ENCODE results near the gene RASGEF1C.
"Not testable (repeated sequence)": the region's sequence is repeated elsewhere in the genome, so short reads cannot be mapped to it uniquely, and the experiment has no call there.

RASGEF1C gene

DNA sequence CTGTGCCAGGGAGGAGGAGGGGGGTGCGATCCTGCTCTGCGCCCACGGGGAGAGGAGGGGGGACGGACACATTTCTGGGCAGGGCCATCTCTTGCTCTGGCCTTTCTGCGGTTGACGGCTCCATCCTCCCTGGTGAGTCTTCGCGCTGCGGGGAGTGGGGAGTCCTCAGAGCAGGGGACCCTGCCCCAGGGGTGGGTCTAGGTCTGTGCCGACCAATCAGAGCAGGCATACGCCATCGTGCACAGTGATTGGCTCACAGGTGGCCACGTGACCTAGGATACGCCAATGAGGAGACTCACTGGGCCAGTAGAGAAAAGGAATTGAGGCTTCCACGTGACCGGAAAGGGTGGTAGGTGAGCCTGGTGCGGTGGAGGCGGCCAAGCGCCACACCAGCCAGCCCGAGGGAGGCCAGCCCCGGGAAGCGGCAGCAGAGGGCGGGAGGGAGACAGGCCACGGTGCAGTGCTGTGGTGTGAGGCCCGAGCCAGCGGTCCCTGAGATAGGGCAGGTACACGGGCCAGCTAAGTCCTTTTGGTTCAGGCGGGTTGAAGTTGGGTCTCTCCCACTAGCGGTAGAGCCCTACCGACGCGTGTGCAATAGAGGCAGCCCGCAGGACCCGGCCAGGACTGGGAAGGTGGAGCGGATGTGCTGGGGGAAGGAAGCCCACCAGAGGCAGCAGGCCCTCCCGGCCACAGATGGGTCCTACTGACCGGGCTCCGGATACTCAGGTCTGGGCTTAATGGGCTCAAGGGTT lies 72.2 kb downstream of the RASGEF1C start:
- DNase-seq (ENCODE audit: low spot score): no peak

DNA sequence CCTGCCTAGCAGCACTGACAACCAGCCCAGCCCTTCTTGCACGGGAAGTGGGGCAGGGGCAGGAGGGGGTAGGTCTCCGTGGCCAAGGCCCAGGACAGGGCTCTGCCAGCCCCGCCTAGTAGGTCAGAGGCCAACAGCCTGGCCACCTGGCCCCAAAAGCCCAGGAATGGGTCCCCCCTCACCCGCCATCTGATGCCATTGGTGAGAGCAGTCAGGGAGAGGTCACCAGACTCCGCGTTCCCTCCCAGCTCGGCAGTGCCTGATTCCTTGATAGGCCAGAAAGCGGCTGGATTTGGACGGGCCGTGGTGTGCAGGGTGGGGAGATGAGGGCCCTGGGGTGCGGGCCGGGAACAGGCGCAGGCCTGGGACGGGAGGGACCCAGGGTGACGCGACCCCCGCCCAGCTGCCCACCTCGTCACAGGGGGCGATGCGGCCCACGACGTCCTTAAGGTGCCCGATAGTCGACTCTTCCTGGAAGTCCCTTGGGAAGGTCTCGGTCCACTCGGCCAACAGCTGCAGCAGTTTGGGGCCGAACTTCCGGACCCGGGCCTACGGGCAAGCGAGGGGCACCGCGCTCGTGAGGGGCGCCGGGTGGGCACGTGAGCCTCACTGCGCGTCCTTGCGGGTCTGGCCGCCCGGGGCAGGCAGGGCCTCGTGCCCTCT lies 72.9 kb downstream of the RASGEF1C start:
- no peak for DNase-seq (ENCODE audit: low spot score)

DNA sequence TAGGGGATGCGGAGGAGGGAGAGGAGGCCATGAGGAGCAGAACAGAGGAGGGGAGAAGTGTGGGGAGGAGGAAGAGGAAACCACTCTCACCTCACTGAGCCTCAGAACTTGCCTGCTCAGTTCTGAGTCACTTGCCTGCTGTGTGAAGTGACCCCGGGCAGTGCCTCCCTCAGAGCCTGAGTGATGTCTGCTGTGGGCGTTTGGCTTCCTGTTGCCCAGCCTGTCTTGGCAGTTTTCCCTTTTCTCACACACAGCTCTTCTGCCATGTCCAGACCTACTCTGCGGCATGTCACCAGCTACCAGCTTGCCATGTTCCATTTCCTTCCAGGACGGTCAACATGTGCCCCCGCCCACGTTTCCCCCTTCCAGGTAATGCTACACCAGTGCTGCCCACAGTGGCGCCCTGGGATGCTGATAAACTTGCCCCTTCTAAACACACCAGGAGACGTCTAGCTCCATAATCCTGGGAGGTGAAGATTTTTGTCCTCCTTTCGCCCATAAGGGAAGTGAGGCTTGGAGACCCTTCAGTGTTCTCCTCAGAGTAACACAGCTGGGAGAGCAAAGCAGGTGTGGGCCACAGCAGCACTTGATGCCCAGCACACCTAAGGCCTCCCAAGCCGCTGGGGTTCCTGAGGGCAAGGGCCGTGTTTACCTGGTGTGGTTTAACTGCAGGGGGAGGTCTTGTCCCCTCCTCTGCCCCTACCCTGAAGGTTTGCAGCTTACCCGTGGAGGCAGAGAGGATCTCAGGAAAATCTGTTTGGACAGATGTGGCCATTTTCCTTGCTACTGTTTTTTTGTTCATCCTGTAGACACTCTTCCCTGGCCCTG lies 73.7 kb downstream of the RASGEF1C start:
- no peak for DNase-seq (ENCODE audit: low spot score)

DNA sequence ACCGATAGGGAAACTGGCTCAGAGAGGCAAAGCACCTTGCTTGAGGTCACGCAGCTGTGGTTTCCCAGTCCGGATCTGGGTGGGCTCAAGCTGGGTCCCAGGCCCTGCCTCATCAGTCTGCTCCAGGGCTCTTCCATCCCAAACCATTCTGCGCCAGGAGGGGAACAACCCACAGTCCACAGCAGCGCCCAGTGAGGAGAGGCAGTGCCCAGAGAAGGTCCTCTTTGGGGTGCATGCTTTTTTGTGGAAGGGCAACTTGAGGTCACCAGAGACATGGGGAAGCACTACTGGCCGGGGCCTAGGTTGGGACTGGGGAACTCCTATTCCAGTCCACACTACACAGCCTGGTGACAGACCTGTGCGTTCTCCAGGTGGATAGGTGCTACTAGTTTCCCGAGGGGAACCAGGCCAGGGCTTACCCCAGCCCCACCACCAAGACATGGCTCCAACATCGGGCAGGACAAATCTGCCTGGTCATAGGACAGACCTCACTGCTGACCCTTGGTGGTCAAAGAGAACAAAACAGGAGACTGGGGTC lies 75.0 kb downstream of the RASGEF1C start:
- DNase-seq (ENCODE audit: low spot score): no peak

DNA sequence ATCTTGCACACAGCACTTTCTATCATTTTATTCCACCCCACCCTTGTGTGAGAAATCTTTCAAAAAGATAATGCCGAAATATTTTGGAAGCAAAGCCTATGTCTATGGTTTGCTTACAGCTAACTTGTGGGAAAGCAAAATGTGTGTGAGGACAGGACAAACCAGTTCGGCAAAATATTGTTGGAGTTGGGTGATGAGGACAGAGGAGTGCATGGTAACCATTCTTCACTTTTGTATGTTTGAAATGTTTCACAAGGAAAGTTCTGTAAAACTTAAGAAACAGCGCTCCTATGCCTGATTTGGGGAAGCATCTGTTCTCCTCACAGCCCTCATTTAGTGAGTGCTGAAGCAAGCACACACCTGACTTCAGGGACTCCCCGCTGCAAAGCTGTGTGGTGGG lies 75.5 kb downstream of the RASGEF1C start:
- DNase-seq (ENCODE audit: low spot score): no peak

DNA sequence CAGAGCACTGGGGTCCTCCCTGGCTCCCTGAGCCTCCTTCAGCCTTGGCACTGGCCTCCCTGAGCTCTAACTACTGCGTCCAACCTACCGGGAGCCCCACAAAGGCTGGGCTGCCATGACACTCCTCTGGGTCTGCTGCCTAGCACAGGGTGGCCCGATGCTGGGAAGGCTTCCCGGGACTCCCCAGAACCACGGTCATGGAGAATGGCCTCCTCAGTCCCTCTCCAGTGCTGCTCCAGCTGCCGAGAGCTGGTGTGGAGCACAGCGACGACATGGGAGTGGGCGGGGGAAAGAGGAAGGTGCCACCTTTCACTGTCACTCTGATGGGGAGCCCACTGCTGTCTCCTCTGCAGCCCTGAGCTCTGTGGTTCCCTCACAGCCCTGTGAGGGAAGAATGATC lies 76.0 kb downstream of the RASGEF1C start:
- DNase-seq (ENCODE audit: low spot score): no peak

DNA sequence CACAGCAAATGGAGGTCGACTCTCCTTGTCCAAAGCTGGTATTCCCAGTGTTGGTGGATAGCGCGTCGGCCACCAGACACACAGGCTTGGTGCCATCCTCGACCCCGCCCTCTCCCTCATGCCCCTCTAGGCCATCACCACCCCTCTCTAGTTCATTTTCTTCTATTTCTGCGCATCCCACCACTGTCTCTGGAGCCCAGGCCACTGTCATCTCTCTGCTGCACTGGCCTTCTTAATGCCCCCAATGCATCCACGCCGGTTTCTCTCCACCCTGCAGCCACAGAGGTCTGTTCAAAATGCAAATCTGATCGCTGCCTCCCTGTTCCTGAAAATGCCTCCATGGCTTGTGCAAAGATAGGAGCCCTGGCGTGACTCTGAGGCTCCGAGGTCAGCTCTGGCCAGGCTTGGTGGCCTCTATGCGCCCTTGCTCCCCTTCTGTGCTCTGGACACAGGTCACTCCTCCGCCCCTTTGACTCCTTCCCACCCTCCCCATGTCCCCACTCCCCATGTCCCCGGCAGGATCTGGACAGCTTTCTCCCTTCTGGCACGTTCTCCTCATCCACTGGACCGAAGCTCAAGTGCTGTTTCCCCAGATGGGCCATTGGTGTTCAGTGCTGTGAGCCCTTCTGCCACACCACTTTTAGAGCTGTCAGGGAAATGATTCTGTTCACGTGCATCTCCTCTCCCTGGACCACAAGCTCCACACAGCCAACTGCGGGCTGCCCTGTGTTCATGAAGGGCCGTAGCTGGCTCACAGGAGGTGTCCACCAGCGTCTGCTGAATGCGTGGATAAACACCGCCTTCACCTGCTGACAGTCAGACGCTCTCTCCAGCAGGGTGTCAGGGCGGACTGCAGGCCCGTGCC lies 77.9 kb downstream of the RASGEF1C start:
- DNase-seq (ENCODE audit: low spot score): no peak

DNA sequence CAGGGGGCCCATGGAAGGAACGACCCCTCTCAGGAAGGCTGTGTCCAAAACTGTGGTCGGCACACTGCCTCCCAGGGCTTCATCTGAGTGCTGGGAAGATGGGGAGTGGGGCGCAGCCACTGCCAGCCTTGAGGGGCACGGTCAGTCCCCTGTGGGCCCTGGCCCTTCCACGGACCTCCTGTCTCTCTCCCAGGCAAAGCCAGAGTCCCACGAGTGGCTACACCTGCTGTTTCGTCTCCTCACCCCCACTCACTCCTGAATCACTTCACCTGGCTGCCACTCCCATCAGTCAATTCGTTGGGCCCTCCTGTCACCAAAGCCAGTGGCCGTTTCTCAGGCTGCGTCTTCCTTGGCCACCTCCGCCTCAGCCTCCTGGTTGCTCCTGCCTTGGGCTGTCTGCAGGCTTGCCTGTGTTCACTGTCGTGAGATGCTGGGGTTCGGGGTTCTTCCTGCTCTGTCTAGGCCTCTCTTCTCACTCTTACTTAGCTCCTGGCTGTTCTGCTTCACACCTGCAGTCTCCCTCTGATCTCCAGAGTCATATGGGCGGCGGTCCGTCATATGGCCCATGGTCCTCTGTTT lies 78.6 kb downstream of the RASGEF1C start:
- DNase-seq (ENCODE audit: low spot score): no peak

DNA sequence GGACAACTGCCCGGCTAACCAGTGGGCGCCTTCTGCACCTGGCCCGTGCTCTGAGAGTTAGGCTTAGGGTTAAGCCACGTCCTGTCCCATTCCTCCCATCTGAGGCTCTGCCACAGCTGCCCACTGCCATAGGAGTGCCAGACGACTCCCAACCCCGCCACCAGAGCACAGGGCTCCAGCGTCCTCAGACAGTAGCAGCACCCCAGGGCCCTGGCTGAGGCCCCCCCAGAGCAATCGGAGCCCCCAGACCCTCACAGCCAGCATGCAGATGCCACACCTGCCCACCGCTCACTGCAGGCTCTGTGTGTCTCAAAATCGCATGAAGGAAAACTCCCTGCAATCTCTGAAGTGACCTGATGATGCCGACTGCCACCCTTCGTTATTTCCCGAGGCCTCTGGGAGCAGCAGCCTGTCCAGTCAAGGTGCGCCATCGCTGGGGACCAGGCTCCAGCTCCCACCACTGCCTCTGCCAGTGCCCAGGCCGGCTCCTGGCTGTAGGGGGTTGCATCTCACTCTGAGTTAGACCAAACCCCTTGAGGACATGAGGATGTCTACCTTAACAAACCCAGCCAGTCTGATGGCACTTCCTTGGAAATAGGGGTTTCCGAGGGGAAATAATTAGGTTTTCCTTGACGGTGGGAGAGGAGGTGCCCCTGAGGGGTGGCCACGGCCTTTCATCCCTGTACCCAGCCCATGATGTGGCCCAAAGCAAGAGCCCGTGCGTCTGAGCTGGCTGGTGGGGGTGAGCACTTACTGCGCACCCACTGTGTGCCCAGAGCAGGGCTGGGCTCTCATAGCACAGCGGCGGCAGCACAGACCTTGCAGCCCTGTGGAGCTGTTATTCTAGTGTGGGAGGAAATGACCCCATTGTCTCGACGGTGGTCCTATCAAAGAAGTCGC lies 79.5 kb downstream of the RASGEF1C start:
- no peak for DNase-seq (ENCODE audit: low spot score)

DNA sequence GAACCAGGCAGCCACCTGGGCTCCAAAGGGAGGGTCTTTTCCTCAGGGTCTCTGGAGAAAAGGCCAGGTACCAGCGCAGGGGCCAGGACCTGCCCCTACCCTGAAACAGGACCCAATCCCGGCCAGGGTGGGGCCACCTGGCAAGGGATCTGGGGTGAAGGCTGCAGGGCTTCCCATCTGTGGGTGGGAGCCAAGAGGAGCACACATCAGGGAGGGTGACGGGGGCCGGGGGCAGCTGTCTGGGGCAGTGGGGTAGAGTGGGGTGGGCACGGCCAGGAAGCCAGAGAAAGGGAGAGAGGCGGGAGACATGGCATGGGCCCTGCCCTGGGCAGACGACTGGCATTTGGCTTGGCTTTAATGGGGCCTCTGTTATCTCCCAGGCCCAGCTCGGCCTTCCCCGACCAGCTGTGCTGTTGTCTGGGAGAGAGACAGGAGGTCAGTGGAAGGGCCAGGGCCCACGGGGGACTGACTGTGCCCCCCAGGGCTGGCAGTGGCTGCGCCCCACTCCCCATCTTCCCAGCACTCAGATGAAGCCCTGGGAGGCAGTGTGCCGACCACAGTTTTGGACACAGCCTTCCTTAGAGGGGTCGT lies 80.2 kb downstream of the RASGEF1C start:
- no peak for DNase-seq (ENCODE audit: low spot score)

DNA sequence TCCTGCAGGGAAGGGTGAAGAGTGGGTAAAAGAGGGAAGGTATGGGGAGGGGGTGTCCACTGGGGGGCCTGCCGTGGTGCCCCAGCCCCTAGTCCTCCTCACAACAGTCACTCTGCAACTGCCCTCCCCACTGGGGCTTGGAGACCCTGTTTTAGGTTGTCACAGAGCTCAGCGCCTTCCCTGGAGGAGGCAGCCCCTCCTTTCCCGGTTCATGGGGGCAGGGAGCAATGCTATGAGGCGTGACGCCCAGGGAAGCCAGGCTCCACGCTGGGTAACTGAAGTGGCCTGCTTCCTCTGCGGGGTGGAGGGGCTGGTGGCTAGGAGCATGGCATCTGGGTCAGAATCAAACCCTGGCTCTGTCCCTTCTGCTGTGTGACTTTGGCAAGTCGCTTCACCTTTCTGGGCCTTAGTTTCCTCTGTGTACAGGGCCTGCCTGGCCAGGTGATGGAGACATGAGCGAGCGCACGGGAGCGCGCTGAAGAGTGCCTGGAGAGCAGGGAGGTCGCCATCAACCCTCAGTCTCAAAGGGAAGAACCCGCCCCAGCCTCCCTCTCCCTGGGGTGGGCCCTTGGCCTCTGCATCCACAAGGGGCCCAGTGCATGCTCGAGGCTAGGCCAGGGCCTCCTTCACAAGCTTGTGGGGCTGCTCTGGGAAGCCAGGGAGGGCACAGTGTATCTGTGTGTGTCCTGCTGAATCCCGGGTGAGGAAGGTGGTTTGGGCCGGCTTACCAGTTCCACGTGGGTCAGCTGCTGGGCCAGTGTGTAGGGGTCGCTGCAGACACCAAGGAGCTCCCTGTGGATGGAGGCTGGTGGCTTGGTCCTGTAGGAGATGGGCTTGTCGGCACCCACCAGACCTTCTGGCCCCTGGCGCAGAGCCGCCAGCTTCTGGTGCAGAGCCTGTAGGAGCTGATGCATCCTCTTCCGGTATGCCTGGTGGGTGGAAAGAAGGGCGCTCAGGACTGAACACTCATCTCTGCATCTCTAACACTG lies 81.0 kb downstream of the RASGEF1C start:
- no peak for DNase-seq (ENCODE audit: low spot score)

DNA sequence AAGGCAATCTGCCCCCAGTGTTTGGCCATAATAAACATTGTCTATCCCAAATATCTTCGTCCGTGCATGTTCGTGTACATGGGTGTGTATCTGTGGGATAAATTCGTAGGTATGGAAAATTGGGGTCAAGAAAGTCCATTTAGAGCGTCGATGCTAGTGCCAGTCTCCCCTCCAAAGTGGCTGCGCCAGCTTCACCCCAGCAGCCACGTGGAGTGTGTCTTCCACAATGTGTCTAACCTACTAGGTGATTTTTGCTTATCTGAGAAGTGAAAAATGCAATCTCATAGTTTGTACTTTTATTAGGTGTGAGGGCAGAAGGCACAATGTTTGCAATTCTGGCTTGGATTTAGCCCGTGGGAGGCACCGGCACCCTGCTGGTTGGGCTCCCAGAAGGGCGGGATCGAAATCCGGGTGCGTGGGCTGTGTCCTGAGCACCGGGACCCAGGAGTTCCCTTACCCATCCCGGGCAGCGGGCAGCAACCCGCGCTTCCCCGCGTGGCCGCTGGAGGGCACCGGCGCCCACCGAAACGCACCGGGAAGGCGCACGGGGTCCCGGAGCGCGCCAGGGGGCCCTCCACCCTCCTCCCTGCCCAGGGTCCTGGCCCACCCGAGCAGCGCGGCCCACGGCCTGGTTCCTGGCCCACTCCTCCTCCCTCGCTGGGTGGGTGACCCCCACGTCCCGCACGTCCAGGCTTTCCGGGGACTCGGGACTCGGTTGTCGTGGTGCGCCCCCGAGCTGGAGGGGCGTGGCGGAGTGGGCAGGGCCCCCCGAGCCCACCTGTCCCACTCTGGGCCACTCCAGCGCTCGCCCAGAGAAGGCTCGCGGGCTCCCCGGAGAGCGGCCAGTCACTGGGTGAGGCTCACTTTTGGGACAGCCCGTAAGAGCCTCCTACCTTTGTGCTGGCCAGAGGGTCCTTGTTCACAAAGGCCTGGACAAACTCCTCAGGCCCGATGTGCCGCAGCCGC lies 82.0 kb downstream of the RASGEF1C start:
- no peak for DNase-seq (ENCODE audit: low spot score)

DNA sequence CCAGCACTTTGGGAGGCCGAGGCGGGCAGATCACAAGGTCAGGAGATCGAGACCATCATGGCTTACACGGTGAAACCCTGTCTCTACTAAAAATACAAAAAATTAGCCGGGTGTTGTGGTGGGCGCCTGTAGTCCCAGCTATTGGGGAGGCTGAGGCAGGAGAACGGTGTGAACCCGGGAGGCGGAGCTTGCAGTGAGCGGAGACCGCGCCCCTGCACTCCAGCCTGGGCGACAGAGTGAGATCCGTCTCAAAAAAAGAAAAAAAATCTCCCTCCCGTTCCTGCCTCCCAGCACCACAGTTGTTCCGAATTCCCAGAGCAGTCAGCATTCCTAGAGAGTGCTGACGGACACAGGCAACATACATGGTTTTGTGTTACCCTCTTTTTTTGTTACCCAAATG lies 82.9 kb downstream of the RASGEF1C start:
- not testable (repeated sequence) for DNase-seq (ENCODE audit: low spot score)

DNA sequence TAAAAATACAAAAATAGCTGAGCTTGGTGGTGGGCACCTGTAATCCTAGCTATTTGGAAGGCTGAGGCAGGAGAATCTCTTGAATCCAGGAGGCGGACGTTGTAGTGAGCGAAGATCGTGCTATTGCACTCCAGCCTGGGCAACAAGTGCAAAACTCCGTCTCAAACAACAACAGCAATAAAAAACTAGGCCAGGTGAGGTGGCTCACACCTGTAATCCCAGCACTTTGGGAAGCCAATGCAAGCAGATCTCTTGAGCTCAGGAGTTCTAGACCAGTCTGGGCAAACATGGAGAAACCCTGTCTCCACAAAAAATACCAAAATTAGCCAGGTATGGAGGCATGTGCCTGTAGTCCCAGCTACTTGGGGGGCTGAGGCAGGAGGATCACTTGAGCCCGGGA lies 84.3 kb downstream of the RASGEF1C start:
- not testable (repeated sequence) for DNase-seq (ENCODE audit: low spot score)

DNA sequence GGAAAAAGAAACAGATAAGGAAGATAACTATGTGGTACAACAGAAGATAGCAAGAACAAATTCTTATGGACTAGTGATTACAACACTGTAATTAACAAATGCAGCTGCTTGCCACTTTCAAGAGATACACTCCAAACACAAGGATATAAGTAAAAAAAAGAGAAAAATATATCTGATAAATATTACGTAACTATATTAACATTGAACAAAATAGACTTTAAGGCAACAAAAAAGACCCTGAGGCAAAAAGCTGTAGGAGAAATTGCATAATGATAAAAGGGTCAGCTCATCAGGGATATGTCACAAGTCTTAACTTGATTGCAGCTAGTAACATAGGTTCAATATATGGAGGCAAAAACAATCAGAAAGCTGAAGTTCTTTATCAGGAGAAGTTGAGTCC lies 86.1 kb downstream of the RASGEF1C start:
- DNase-seq (ENCODE audit: low spot score): no peak

DNA sequence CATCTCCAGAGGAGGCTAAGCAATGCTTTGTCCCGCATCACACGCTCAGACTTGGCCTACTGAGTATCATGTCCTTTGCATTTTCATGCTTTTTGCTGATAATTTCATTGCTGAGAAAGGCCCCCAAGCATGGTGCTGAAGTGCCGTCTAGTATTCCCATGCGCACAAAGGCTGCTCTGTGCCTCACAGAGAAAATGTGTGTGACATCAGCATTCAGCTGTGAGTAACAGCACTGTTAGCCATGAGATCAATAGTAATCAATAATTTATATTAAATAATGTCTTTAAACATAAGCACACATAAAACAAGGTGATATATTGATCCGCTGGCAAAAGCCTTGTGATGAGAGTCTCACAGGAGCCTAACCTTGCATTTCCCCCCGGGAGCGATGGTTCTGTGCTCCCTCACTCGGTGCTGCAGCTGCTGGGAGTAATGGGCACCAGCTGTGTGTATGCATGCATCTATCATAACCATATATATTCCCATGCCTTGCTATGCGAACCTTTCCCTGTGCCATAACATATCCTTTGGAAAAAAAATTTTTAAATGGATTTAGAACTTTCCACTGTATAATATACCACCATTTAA lies 87.1 kb downstream of the RASGEF1C start:
- no peak for DNase-seq (ENCODE audit: low spot score)
